Rectal smooth muscle tissue (tissue), 1 donor: ENCODE measurements around the gene ACAN.

Experiments used
- H3K27ac ChIP-seq: one replicate; pipeline ENCODE4 v1.7.0; 2013; ENCODE audit warnings: low read depth, low read length, inconsistent platforms
- H3K27me3 ChIP-seq: one replicate; pipeline ENCODE4 v1.7.0; 2013; ENCODE audit warnings: low read length; ENCODE audit not compliant: control insufficient read depth, insufficient read depth
- H3K36me3 ChIP-seq: one replicate; pipeline ENCODE4 v1.7.0; 2013; ENCODE audit warnings: low read length; ENCODE audit not compliant: control insufficient read depth, insufficient read depth
- H3K4me1 ChIP-seq: one replicate; pipeline ENCODE4 v1.7.0; 2013; ENCODE audit warnings: low read length; ENCODE audit not compliant: control insufficient read depth, insufficient read depth
- H3K4me3 ChIP-seq: one replicate; pipeline ENCODE4 v1.7.0; 2013; ENCODE audit warnings: low read length
- H3K9ac ChIP-seq: one replicate; pipeline ENCODE4 v1.7.0; 2013; ENCODE audit warnings: low read length

ACAN gene

DNA sequence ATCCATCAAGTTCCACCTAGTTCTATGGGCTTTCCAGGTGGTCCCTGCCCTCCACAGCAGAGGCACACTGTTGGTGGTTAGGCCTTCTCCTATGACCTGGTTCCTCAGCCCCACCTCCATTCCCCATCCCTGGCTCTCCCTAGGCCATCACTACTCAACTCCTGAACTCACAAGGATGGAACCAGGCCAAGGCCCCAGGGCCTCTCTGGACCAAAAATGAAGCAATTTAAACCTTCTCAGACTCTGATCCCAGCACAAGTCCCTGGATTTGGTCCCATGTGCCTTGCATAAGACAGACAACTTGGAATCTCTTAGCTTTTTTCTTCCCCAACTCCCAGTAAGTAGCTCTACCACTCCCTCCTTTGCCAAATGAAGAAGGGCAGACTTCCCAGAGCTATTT lies 14.4 kb upstream of the ACAN start:
- Histone ChIP-seq H3K4me1 (no peaks in the 10 kb centered on the region), H3K27ac (no peak overlapping the region), H3K36me3 (no peaks in the 10 kb centered on the region), H3K9ac (no peak overlapping the region), H3K27me3 (no peaks in the 10 kb centered on the region), H3K4me3 (no peak overlapping the region)

DNA sequence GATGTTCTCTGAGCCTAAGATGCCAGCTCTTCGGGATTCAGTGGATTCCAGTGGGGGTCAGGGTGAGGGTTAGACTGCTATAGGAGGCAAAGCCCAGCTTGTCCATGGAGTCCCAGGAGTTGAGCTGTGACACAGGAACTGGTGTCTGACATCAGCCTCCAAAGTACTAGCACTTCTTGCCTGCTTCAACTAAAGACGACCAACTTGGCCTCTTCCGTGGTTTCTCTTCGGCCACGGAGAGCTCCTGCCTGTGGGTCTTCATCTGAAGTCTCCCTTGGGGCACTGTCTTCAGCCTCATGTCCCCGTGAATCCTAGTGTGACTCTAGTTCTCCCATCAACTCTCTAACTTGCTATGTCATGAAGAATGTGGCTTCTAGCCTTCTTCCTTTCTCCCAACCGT lies 12.8 kb upstream of the ACAN start:
- Histone ChIP-seq H3K27ac (no peak overlapping the region), H3K36me3 (no peaks in the 10 kb centered on the region)

DNA sequence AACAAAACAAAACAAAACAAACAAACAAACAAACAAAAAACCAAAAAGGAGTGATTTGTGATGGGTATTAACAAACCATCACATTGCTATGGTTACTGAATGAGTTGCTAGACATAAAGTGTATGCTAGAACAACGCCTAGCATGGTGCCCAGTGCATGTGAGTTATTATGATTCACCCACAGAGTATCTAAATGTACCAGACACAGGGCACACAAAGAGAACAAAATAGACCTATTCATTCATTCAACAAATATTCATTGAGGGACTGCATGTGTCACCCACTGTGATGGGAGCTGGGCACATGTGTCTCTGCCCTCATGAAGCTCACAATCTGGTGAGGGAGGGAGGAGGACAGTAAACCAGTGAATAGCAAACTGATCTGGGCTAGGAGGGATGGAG lies 11.6 kb upstream of the ACAN start:
- H3K27ac ChIP-seq, result no peak overlapping the region
- no peaks in the 10 kb centered on the region for H3K4me1 ChIP-seq
- no peaks in the 10 kb centered on the region for H3K27me3 ChIP-seq
- H3K9ac ChIP-seq, result no peak overlapping the region
- no peak overlapping the region for H3K4me3 ChIP-seq
- no peaks in the 10 kb centered on the region for H3K36me3 ChIP-seq

More for the DNA sequence above, 12.8 kb upstream of the ACAN start:
- Histone ChIP-seq H3K9ac (no peak overlapping the region), H3K4me3 (no peak overlapping the region), H3K27me3 (no peaks in the 10 kb centered on the region), H3K4me1 (no peaks in the 10 kb centered on the region)

DNA sequence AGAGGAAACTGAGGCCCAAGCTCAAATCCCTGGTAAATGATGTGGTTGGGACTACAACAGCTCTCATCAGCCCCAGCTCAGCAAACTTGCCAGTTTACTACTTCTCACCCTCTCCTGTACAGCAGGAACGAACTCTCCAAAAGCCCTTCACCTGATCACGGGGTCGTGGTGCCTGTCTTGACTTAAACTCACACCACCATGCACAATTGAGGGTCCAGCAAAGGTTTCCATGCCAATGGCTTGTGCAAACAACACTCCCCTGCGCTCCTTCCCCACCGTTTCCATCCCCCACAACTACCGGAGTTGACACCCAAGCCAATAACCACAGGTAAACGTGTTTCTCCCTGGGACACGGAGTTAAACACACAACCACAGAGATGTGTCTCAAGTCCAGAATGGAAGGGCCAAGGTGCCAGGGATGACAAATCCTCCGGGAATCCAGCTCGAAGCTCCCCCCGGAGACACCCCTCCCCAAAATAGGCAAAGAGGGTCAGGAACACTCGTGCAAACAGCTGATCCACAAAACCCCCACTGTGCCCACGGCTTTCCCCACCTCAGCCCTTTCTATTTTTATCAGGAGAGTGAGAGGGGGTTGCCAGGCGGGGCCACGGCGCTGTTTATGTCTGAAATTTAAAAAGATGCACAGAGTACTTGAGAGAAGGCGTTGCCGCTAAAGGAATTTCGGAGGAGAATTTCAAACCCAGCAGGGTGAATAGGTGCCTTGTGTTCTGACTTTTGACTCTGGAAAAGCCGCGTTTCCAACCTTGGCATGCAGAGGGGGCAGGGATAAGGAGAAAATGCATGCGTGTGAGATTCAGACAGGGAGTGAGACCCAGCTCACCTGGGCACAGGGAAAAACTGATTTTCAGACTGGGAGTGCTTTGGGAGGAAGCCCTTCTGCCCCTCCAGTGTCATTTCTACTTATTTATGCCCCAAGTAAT lies 10.6 kb upstream of the ACAN start:
- Histone ChIP-seq H3K27ac (no peak overlapping the region), H3K9ac (no peak overlapping the region), H3K27me3 (no peaks in the 10 kb centered on the region), H3K36me3 (no peaks in the 10 kb centered on the region), H3K4me3 (no peak overlapping the region), H3K4me1 (no peaks in the 10 kb centered on the region)

DNA sequence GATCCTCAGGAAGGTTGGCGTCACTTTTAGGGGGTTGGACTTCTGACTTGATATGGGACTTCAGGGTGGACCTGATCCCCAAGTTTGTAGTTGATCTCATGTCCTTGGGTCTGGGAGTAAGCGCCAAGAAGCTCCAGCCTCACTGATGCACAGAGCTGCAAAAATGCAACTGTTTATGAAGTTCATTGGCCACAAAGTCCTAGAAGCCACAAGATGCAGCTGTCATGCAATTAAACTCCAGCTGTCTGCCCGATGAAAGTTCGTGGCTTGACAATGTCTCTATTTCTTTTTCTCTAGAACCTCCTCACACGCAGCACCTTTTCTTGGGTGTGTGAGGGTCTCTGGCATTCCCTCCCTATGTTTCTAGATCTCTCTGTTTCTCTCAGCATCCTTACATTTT lies 9.2 kb upstream of the ACAN start:
- Histone ChIP-seq H3K4me3 (no peak overlapping the region), H3K9ac (no peak overlapping the region), H3K27ac (no peak overlapping the region), H3K27me3 (no peaks in the 10 kb centered on the region), H3K36me3 (no peaks in the 10 kb centered on the region), H3K4me1 (no peaks in the 10 kb centered on the region)

DNA sequence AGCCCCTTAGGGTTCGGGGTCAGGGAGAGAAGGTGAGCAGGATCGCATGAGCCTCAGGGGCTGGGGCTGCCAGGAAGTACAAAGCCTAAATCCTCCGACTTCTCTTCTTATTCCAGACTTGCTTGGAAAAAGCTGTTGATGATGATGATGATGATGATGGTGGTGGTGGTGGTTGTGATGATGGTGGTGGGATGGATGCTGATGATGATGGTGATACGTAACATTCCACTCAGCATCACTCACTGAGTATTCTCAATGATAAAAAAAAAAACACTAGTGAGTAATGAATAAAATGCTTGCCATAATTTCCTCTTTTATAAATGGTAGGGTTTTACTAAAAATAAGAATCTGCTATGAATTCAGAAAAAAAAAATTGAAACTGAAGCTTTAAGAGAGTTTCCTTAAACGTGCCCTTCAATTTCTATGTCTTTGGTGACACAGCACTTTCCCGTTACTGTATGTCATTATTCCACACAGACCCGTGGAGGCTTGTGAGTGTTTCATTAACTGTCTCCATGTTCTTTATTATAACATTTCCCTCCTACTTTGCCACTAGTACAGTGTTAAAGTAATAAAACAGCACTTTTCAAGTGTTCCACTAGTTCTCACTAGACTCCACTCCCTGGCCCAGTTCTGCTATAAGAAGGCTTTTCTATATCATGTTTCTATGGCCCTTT lies 5.4 kb upstream of the ACAN start:
- H3K27me3 ChIP-seq, result no peaks in the 10 kb centered on the region
- H3K36me3 ChIP-seq, result no peaks in the 10 kb centered on the region
- H3K9ac ChIP-seq, result no peak overlapping the region
- no peak overlapping the region for H3K27ac ChIP-seq
- no peak overlapping the region for H3K4me3 ChIP-seq
- no peaks in the 10 kb centered on the region for H3K4me1 ChIP-seq

DNA sequence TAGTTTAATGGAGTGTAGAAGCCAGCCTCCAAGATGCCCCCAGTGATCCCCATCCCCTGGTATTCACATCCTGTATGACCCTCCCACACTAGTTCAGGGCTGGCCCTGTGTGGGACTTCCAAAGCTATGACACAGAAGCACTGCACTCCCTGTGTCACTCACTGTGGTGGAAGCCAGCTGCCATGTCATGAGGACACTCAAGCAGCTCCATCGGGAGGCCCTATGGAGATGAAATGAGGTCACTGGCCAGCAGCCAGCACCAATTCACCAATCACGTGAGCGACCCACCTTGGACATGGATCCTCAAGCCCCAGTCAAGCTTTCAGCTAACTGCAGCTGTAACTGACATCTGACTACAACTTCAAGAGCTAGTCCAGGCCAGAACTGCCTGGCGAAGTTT lies 3.9 kb upstream of the ACAN start:
- H3K4me3 ChIP-seq, result no peak overlapping the region
- peaks cover 3% of the 10 kb centered on the region for H3K27me3 ChIP-seq
- no peak overlapping the region for H3K27ac ChIP-seq
- H3K9ac ChIP-seq, result no peak overlapping the region
- no peaks in the 10 kb centered on the region for H3K4me1 ChIP-seq
- H3K36me3 ChIP-seq, result no peaks in the 10 kb centered on the region

DNA sequence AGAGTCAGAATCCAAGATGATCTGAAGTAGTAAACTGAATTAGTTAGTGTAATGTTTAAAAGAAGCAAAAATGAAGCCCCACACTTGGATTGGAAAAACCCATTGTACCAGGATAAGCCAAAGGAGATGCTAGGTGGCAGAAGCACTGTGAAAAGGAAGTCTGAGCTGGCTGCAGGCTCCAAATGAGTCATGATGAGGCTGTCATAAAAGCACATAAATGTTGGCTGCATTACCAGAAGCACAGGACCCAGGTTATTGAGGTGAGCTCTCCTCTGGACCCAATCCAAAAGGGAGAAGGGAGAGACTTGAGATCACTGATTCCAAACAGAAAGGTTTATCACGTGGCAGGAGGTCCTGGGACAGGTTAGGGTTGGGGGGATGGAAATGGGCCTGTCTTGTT lies 3.2 kb upstream of the ACAN start:
- Histone ChIP-seq H3K4me1 (no peaks in the 10 kb centered on the region), H3K27me3 (peaks cover 3% of the 10 kb centered on the region), H3K4me3 (no peak overlapping the region), H3K36me3 (no peaks in the 10 kb centered on the region), H3K9ac (no peak overlapping the region), H3K27ac (no peak overlapping the region)

DNA sequence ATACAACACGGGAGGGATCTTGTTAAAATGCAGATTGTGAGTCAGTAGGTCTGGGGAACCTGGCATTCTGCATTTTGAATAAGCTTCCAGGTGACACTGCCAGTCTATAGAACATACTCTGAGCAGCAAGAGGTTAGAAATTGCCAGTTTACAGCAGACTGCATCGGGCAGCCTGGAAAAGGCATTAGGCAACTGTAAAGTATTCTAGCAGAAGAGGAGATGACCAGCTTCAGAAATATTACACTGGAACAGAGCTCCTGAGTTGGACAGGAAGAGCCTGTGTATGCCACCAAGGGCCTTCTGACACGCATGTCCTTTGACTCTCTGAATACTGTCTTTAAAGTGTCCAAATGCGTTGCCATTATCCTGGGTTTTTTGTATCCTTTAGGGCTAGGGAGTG lies 2.5 kb upstream of the ACAN start:
- Histone ChIP-seq H3K4me1 (no peaks in the 10 kb centered on the region), H3K4me3 (no peak overlapping the region), H3K27ac (no peak overlapping the region), H3K27me3 (peaks cover 3% of the 10 kb centered on the region), H3K9ac (no peak overlapping the region), H3K36me3 (no peaks in the 10 kb centered on the region)

DNA sequence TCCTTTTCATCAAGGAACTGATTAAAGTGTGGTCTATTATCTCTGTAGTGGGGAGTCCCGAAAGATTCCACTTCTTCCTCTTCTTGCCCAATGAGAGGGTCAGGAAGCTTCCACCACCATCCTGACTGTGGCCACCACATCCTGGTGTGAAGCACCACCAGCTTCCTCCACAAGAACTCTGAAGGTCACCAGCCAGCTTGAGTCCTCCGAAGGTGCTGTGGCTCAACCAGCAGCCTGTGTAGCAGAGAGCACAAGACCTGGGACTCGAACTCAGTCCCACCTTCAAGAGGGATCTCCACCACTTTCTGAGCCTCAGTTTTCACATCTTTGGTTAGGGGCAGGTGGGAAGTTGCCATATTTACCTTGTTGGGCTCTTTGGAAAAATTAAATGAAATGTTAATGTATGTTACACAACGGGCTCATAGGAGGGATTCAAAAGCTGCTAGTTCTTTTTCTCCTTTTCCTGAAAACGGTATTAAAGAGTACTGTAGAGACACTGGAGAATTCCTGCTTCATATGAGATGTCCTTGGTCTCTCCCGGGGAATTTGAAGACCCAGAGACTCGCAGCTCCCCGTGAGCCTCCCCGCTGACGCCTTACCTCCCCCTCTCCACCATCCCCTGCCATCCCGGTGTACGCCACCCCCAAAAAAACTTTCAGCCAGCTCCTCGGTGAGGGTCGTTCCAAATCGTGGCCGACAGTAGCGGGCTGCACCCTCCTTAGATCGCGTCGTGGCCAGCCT lies 816 bp upstream of the ACAN start:
- peaks cover 3% of the 10 kb centered on the region for H3K27me3 ChIP-seq

DNA sequence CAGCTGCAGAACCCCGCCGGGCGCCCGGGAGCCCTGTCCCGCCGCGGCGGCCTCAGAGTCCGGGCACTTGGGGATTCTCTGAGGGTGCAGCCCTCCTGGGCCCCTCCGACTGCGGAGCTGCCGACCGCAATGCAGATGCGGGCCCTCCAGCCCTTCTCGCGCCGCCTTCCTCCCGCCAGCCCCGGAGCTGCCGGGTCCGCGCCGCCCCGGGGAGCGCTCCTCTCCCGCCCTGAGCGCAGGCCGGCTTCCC lies 320 bp upstream of the ACAN start:
- Histone ChIP-seq H3K36me3 (no peaks in the 10 kb centered on the region), H3K4me3 (no peak overlapping the region), H3K9ac (no peak overlapping the region), H3K27ac (no peak overlapping the region), H3K4me1 (no peaks in the 10 kb centered on the region), H3K27me3 (peaks cover 3% of the 10 kb centered on the region)

More for the DNA sequence above, 816 bp upstream of the ACAN start:
- H3K4me1 ChIP-seq, result no peaks in the 10 kb centered on the region
- no peak overlapping the region for H3K4me3 ChIP-seq
- H3K27ac ChIP-seq, result no peak overlapping the region
- no peaks in the 10 kb centered on the region for H3K36me3 ChIP-seq
- no peak overlapping the region for H3K9ac ChIP-seq

DNA sequence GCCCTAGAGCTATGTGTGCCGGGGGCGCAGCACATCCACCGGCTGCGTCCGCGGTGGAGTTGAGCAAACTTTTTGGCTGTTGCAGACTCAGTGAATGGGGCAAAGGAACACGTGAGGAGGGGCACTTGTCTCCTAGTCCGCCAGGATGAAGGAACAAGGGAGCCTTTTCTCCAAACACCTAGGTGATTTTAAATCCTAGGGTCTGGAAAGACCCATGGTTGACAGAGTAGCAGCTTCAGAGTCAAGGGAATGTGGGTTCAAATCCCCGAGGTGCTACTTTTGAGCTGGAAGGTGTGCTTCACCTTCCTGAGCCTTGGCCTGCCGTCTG lies 648 bp downstream of the ACAN start:
- Histone ChIP-seq H3K27ac (no peak overlapping the region), H3K4me3 (no peak overlapping the region), H3K27me3 (peaks cover 3% of the 10 kb centered on the region)

More for the DNA sequence above, 648 bp downstream of the ACAN start:
- H3K36me3 ChIP-seq, result no peaks in the 10 kb centered on the region
- H3K9ac ChIP-seq, result no peak overlapping the region
- H3K4me1 ChIP-seq, result no peaks in the 10 kb centered on the region
